Mucosa of rectum (tissue), 2 donors: ENCODE measurements around the gene ILK.

ENCODE experiments used
- H3K27ac ChIP-seq, 2 donors: one replicate each; pipeline ENCODE4 v1.7.0; 2013; ENCODE audit warnings: inconsistent platforms in 2 of 2, low read depth in 2 of 2, low read length in 2 of 2
- H3K27me3 ChIP-seq, 2 donors: one replicate each; pipeline ENCODE4 v1.7.0; 2013; ENCODE audit warnings: low read length in 2 of 2; ENCODE audit not compliant: control insufficient read depth in 2 of 2, insufficient read depth in 2 of 2
- H3K36me3 ChIP-seq, 2 donors: one replicate each; pipeline ENCODE4 v1.7.0; 2013; ENCODE audit warnings: low read length in 2 of 2; ENCODE audit not compliant: control insufficient read depth in 2 of 2, insufficient read depth in 2 of 2
- H3K4me1 ChIP-seq, 2 donors: one replicate each; pipeline ENCODE4 v1.7.0; 2013; ENCODE audit warnings: low read length in 2 of 2, mild to moderate bottlenecking in 1 of 2; ENCODE audit not compliant: control insufficient read depth in 2 of 2, insufficient read depth in 2 of 2
- H3K4me3 ChIP-seq, 2 donors: one replicate each; pipeline ENCODE4 v1.7.0; 2013; ENCODE audit warnings: low read length in 2 of 2
- H3K9ac ChIP-seq, 2 donors: one replicate each; pipeline ENCODE4 v1.7.0; 2013; ENCODE audit warnings: low read length in 2 of 2, low read depth in 1 of 2, mild to moderate bottlenecking in 1 of 2
- H3K9me3 ChIP-seq, 2 donors: one replicate each; pipeline ENCODE4 v1.7.0; 2013; ENCODE audit warnings: low read length in 2 of 2; ENCODE audit not compliant: control insufficient read depth in 2 of 2
- donor health status: healthy.
- donor health status: Normal muscosa, but diverticular disease.

ILK gene

GRCh38 chr11:6637871-6638270 is 34.3 kb downstream of the ILK start:
- H3K36me3 ChIP-seq: peaks cover 0 to 2% of the 10 kb centered on the region in 2 donors
- H3K27me3 ChIP-seq: no peaks in the 10 kb centered on the region
- H3K27ac ChIP-seq: no peak overlapping the region
- H3K9ac ChIP-seq: no peak overlapping the region
- H3K4me1 ChIP-seq: peaks cover 14 to 19% of the 10 kb centered on the region in 2 donors
- no peak overlapping the region for H3K4me3 ChIP-seq
- no peaks in the 10 kb centered on the region for H3K9me3 ChIP-seq

- no peak overlapping the region for H3K9ac ChIP-seq
- H3K4me3 ChIP-seq: no peak overlapping the region
- H3K27me3 ChIP-seq: no peaks in the 10 kb centered on the region
- H3K36me3 ChIP-seq: no peaks in the 10 kb centered on the region
- H3K4me1 ChIP-seq: peaks cover 14 to 19% of the 10 kb centered on the region in 2 donors
- no peaks in the 10 kb centered on the region for H3K9me3 ChIP-seq
- H3K27ac ChIP-seq: no peak overlapping the region
These were observed 34.9 kb downstream of the ILK start for GRCh38 chr11:6638429-6638828.

- no peaks in the 10 kb centered on the region for H3K9me3 ChIP-seq
- H3K27me3 ChIP-seq: no peaks in the 10 kb centered on the region
- no peak overlapping the region for H3K9ac ChIP-seq
- no peaks in the 10 kb centered on the region for H3K36me3 ChIP-seq
- H3K4me1 ChIP-seq: peaks cover 7 to 13% of the 10 kb centered on the region in 2 donors
- H3K4me3 ChIP-seq: no peak overlapping the region
- no peak overlapping the region for H3K27ac ChIP-seq
These were observed 36.7 kb downstream of the ILK start for GRCh38 chr11:6640036-6640984.

- Histone ChIP-seq H3K9ac (no peak overlapping the region), H3K36me3 (no peaks in the 10 kb centered on the region), H3K9me3 (no peaks in the 10 kb centered on the region), H3K27me3 (no peaks in the 10 kb centered on the region), H3K4me3 (no peak overlapping the region), H3K27ac (no peak overlapping the region), H3K4me1 (peaks cover 2 to 12% of the 10 kb centered on the region in 2 donors)
These were observed 37.6 kb downstream of the ILK start for GRCh38 chr11:6640985-6641701.

GRCh38 chr11:6642957-6643356 is 39.4 kb downstream of the ILK start:
- peaks cover 20 to 22% of the 10 kb centered on the region in 2 donors for H3K4me1 ChIP-seq
- no peaks in the 10 kb centered on the region for H3K36me3 ChIP-seq
- no peaks in the 10 kb centered on the region for H3K27me3 ChIP-seq
- no peak overlapping the region for H3K4me3 ChIP-seq
- H3K9ac ChIP-seq: no peak overlapping the region
- no peak overlapping the region for H3K27ac ChIP-seq
- H3K9me3 ChIP-seq: no peaks in the 10 kb centered on the region

GRCh38 chr11:6646071-6646470 is 42.5 kb downstream of the ILK start:
- peak overlapping the region in 1 of 2 donors; percentile 34 for H3K4me3 ChIP-seq
- H3K4me1 ChIP-seq: peaks cover 18 to 20% of the 10 kb centered on the region in 2 donors
- no peaks in the 10 kb centered on the region for H3K36me3 ChIP-seq
- peak overlapping the region in 1 of 2 donors; percentile 78 for H3K27ac ChIP-seq
- no peak overlapping the region for H3K9ac ChIP-seq
- H3K27me3 ChIP-seq: peaks cover 0 to 4% of the 10 kb centered on the region in 2 donors
- H3K9me3 ChIP-seq: no peaks in the 10 kb centered on the region

GRCh38 chr11:6646576-6646917 is 43.0 kb downstream of the ILK start:
- Histone ChIP-seq H3K27me3 (peaks cover 0 to 4% of the 10 kb centered on the region in 2 donors), H3K36me3 (no peaks in the 10 kb centered on the region), H3K4me1 (peaks cover 18 to 20% of the 10 kb centered on the region in 2 donors), H3K27ac (peak overlapping the region; percentile 59 to 78), H3K4me3 (peak overlapping the region in 1 of 2 donors; percentile 34), H3K9ac (no peak overlapping the region), H3K9me3 (no peaks in the 10 kb centered on the region)

- H3K4me1 ChIP-seq: peaks cover 18 to 20% of the 10 kb centered on the region in 2 donors
- H3K9me3 ChIP-seq: no peaks in the 10 kb centered on the region
- peak overlapping the region in 1 of 2 donors; percentile 26 for H3K9ac ChIP-seq
- peaks cover 0 to 4% of the 10 kb centered on the region in 2 donors for H3K27me3 ChIP-seq
- H3K36me3 ChIP-seq: no peaks in the 10 kb centered on the region
- peak overlapping the region; percentile 59 to 78 for H3K27ac ChIP-seq
- no peak overlapping the region for H3K4me3 ChIP-seq
These were observed 43.5 kb downstream of the ILK start for GRCh38 chr11:6646918-6647679.

- Histone ChIP-seq H3K27me3 (peaks cover 0 to 4% of the 10 kb centered on the region in 2 donors), H3K27ac (peak overlapping the region; percentile 59 to 78), H3K9ac (no peak overlapping the region), H3K4me1 (peaks cover 20 to 22% of the 10 kb centered on the region in 2 donors), H3K4me3 (no peak overlapping the region), H3K9me3 (no peaks in the 10 kb centered on the region), H3K36me3 (no peaks in the 10 kb centered on the region)
These were observed 44.3 kb downstream of the ILK start for GRCh38 chr11:6647836-6648235.
